Bone marrow (tissue), 2 donors: ENCODE data around the gene ANKRD18B.
"Not testable (repeated sequence)": the region's sequence is repeated elsewhere in the genome, so short reads cannot be mapped to it uniquely, and the experiment has no call there.

ENCODE experiments used
- DNase-seq, 2 donors: peaks; one replicate each; lab custom pipeline; 2025; lab: John Stamatoyannopoulos, UW

Gene ANKRD18B

GRCh38 chr9:33611358-33611757 is 87.3 kb downstream of the ANKRD18B start:
- DNase-seq = no peak

GRCh38 chr9:33612410-33612809 is 88.4 kb downstream of the ANKRD18B start:
- DNase-seq = not testable (repeated sequence)

- DNase-seq = no peak
Observed at GRCh38 chr9:33614001-33614687, 90.1 kb downstream of the ANKRD18B start.

GRCh38 chr9:33618370-33618769 is 94.3 kb downstream of the ANKRD18B start:
- DNase-seq = not testable (repeated sequence)

- DNase-seq = no peak
Observed at GRCh38 chr9:33619666-33620404, 95.8 kb downstream of the ANKRD18B start.

GRCh38 chr9:33620738-33621439 is 96.8 kb downstream of the ANKRD18B start:
- DNase-seq = no peak
